Gastrocnemius medialis (tissue), 4 donors: Measurements from ENCODE around the gene SCP2D1. TPM values are rescaled to one million over a fixed set of nuclear protein-coding genes. Genes with fewer than 3 reads are reported as not detected.

Source experiments
- ATAC-seq, 2 donors: fragments of 150-250 bp; one replicate each; pipeline ENCODE4 v1.9.1; 2016
- DNase-seq, 2 donors: peaks; one replicate each; pipeline ENCODE4 v3.0.0-alpha.2; 2019
- H3K27ac ChIP-seq, 4 donors: fragments of 200-600 bp; sonication (generic); 1 replicate in 1 of 4; 2 replicates in 3 of 4; pipeline ENCODE4 v1.5.1; 2016 to 2018; ENCODE audit warnings: mild to moderate bottlenecking in 2 of 4, moderate library complexity in 1 of 4
- H3K27me3 ChIP-seq, 3 donors: fragments of 200-600 bp; sonication (generic) in 2 of 3; 1 replicate in 1 of 3; 2 replicates in 2 of 3; pipeline versions ENCODE4 v1.5.1 to v1.6.0; 2016 to 2019; ENCODE audit warnings: mild to moderate bottlenecking in 1 of 3, moderate library complexity in 1 of 3
- H3K36me3 ChIP-seq, 2 donors: fragments of 200-600 bp; sonication (generic) in 1 of 2; one replicate each; pipeline ENCODE4 v1.5.1; 2017 to 2018
- H3K4me1 ChIP-seq, 2 donors: fragments of 200-600 bp; sonication (generic) in 1 of 2; one replicate each; pipeline ENCODE4 v1.5.1; 2016 to 2017; ENCODE audit warnings: mild to moderate bottlenecking in 2 of 2
- H3K4me3 ChIP-seq, 4 donors: fragments of 200-600 bp; sonication (generic) in 3 of 4; 1 replicate in 1 of 4; 2 replicates in 3 of 4; pipeline ENCODE4 v1.5.1; 2016 to 2019; ENCODE audit warnings: mild to moderate bottlenecking in 2 of 4
- H3K9me3 ChIP-seq, 3 donors: fragments of 200-600 bp; sonication (generic) in 2 of 3; 1 replicate in 1 of 3; 2 replicates in 2 of 3; pipeline ENCODE4 v1.5.1; 2016 to 2019
- CTCF ChIP-seq, 5 experiments: fragments of 450-650 bp in 3 of 5; fragments of 200-600 bp in 2 of 5; sonication (generic) in 2 of 5; IDR thresholded peaks in 4 of 5; conservative IDR thresholded peaks in 1 of 5; 1 replicate in 4 of 5; 2 replicates in 1 of 5; pipeline ENCODE4 v1.5.1; 2016 to 2019; ENCODE audit warnings: antibody characterized with exemption in 5 of 5, mild to moderate bottlenecking in 3 of 5, moderate library complexity in 3 of 5
- POLR2A ChIP-seq, 2 donors: fragments of 450-650 bp; IDR thresholded peaks; one replicate each; pipeline ENCODE4 v1.6.1; 2017; ENCODE audit warnings: antibody characterized with exemption in 2 of 2, mild to moderate bottlenecking in 2 of 2, moderate library complexity in 2 of 2
- in situ Hi-C, 4 donors: fragments of 200-750 bp; cut with MboI; loops; one replicate each; pipeline versions ENCODE4 v1.15.0 to v1.8.0; 2017; ENCODE audit warnings: low sequenced_read_pairs in 4 of 4
- intact Hi-C: fragments of 100-400 bp; cut with DNase I; formaldehyde crosslinking; loops from one replicate; pipeline ENCODE4 v1.15.1; 2023; ENCODE audit warnings: low total_unique reads
- total RNA-seq, 4 donors: library from RNA; depleted of rRNA; stranded (reverse); fragments of >200 nt; gene quantifications; one replicate each; pipeline versions ENCODE4 v1.1.0 to v1.2.3, GENCODE V29; 2016

Gene SCP2D1
- total RNA-seq, 4 donors from 2014 or later: not detected

- no peaks in the 10 kb centered on the region for H3K27me3 ChIP-seq
- intact Hi-C loops: no loop called here
- H3K4me1 ChIP-seq: no peaks in the 10 kb centered on the region
- H3K27ac ChIP-seq: no peak overlapping the region
- DNase-seq (no peak), ATAC-seq (no peak)
- no peaks in the 10 kb centered on the region for H3K9me3 ChIP-seq
- in situ Hi-C loops: no loop called here
- no peaks in the 10 kb centered on the region for H3K36me3 ChIP-seq
- no peak for TF ChIP-seq POLR2A (IDR thresholded peaks at IDR 0.05)
- TF ChIP-seq CTCF (IDR thresholded peaks at IDR 0.05 in 4 of 5, conservative IDR thresholded peaks at IDR 0.05 in 1 of 5): no peak
- H3K4me3 ChIP-seq: no peak overlapping the region
Measured at GRCh38 chr20:18839507-18840247, 26.1 kb downstream of the SCP2D1 start.

- Histone ChIP-seq H3K36me3 (no peaks in the 10 kb centered on the region), H3K27ac (no peak overlapping the region), H3K4me3 (no peak overlapping the region), H3K27me3 (no peaks in the 10 kb centered on the region), H3K9me3 (no peaks in the 10 kb centered on the region), H3K4me1 (no peaks in the 10 kb centered on the region)
- intact Hi-C loops (no loop called here), in situ Hi-C loops (no loop called here)
- ATAC-seq: no peak
- no peak for DNase-seq
- TF ChIP-seq CTCF (IDR thresholded peaks at IDR 0.05 in 4 of 5, conservative IDR thresholded peaks at IDR 0.05 in 1 of 5) (no peak), POLR2A (IDR thresholded peaks at IDR 0.05) (no peak)
Measured at GRCh38 chr20:18840248-18840645, 26.7 kb downstream of the SCP2D1 start.

- Histone ChIP-seq H3K4me3 (no peak overlapping the region), H3K27ac (no peak overlapping the region), H3K4me1 (no peaks in the 10 kb centered on the region), H3K36me3 (no peaks in the 10 kb centered on the region), H3K27me3 (no peaks in the 10 kb centered on the region), H3K9me3 (no peaks in the 10 kb centered on the region)
- ATAC-seq: no peak
- TF ChIP-seq POLR2A (IDR thresholded peaks at IDR 0.05) (no peak), CTCF (IDR thresholded peaks at IDR 0.05 in 4 of 5, conservative IDR thresholded peaks at IDR 0.05 in 1 of 5) (no peak)
- DNase-seq: no peak
- intact Hi-C loops: no loop called here
- in situ Hi-C loops: no loop called here
Measured at GRCh38 chr20:18845017-18845416, 31.4 kb downstream of the SCP2D1 start.

- in situ Hi-C loops: no loop called here
- Histone ChIP-seq H3K9me3 (no peaks in the 10 kb centered on the region), H3K4me1 (no peaks in the 10 kb centered on the region), H3K27ac (no peak overlapping the region), H3K4me3 (no peak overlapping the region), H3K27me3 (no peaks in the 10 kb centered on the region), H3K36me3 (no peaks in the 10 kb centered on the region)
- intact Hi-C loops: no loop called here
- TF ChIP-seq CTCF (IDR thresholded peaks at IDR 0.05 in 4 of 5, conservative IDR thresholded peaks at IDR 0.05 in 1 of 5) (no peak), POLR2A (IDR thresholded peaks at IDR 0.05) (no peak)
- no peak for ATAC-seq
- DNase-seq: no peak
Measured at GRCh38 chr20:18847226-18847755, 33.7 kb downstream of the SCP2D1 start.
